ENCODE measurements around the gene SUN1. TPM values are rescaled to one million over a fixed set of nuclear protein-coding genes. Genes with fewer than 3 reads are reported as not detected.

Gene SUN1
- total RNA-seq, 1 experiment from 2014 or later: 181 TPM

GRCh38 chr7:784971-785370, 47.3 kb upstream of the SUN1 start:
- Histone ChIP-seq H3K27me3 (ENCODE audit: insufficient read depth, low read length) (no peaks in the 10 kb centered on the region), H2AFZ (ENCODE audit: low read depth, low read length, poor library complexity, severe bottlenecking) (no peak overlapping the region), H3K27ac (ENCODE audit: low read depth, low read length) (no peak overlapping the region), H3K4me3 (replicated peaks in 1 of 2; ENCODE audit: low read depth in 1 of 2, low read length in 2 of 2) (no peak overlapping the region), H3K4me2 (ENCODE audit: low read length) (no peak overlapping the region), H3K9ac (ENCODE audit: low read length) (no peak overlapping the region), H4K20me1 (ENCODE audit: insufficient read depth) (no peaks in the 10 kb centered on the region), H3K4me1 (ENCODE audit: control insufficient read depth in 1 of 2, insufficient read depth in 2 of 2, low read length in 2 of 2) (no peaks in the 10 kb centered on the region), H3K9me2 (ENCODE audit: insufficient read depth) (no peaks in the 10 kb centered on the region), H3K79me2 (ENCODE audit: insufficient read depth, low read length) (no peaks in the 10 kb centered on the region), H3K9me3 (ENCODE audit: control insufficient read depth in 1 of 2, insufficient read depth in 1 of 2, low read depth in 1 of 2, low read length in 2 of 2) (no peaks in the 10 kb centered on the region), H3K36me3 (ENCODE audit: control insufficient read depth in 1 of 2, insufficient read depth in 2 of 2, low read length in 2 of 2) (peaks cover 23 to 36% of the 10 kb centered on the region in 2 experiments)
- POLR2A ChIA-PET: no interaction called here
- no TSS peak for BruUV-seq (replicated peaks)
- ATAC-seq (no peak), DNase-seq (ENCODE audit: low read depth, low spot score) (no peak)
- RAD21 ChIA-PET (ENCODE audit: low non-redundant PET in 1 of 2, low total read pairs in 2 of 2, uncharacterized antibody in 2 of 2, unreplicated experiment in 2 of 2): no interaction called here
- CTCF ChIA-PET: no interaction called here
- intact Hi-C loops (cut with micrococcal nuclease): loop anchor here (5.0 kb wide), 1 partner anchor 463 kb away; no protein-coding TSS in a partner anchor
- TF ChIP-seq ELF1 (IDR thresholded peaks at IDR 0.05; ENCODE audit: borderline replicate concordance, low read depth) (no peak), POLR2A (IDR thresholded peaks at IDR 0.05; ENCODE audit: borderline replicate concordance, extremely low read depth, insufficient read depth, insufficient read length) (no peak), MAX (IDR thresholded peaks at IDR 0.05) (no peak)

DNA sequence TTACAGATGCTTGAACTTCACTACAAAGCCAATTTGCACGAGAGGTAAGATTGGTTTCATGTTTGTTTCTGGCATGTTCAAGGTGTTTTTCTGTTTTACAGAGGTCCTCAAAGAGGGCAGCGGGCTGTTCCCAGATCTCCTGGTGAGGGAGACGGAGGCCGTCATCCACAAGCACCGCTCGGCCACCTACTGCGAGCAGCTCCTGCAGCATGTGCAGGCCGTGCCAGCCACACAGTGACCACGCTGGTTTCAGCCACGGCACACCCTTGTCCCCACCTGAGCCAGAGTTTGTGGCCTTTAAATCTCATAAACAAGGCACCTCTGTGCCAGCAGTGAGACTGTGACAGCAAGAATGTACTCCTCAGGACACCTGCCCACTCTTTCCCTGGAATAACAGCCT, 46.9 kb upstream of the SUN1 start:
- Histone ChIP-seq H3K4me2 (ENCODE audit: low read length) (no peak overlapping the region), H3K9me3 (ENCODE audit: control insufficient read depth in 1 of 2, insufficient read depth in 1 of 2, low read depth in 1 of 2, low read length in 2 of 2) (no peaks in the 10 kb centered on the region), H3K36me3 (ENCODE audit: control insufficient read depth in 1 of 2, insufficient read depth in 2 of 2, low read length in 2 of 2) (peaks cover 22 to 36% of the 10 kb centered on the region in 2 experiments), H3K27me3 (ENCODE audit: insufficient read depth, low read length) (no peaks in the 10 kb centered on the region), H4K20me1 (ENCODE audit: insufficient read depth) (no peaks in the 10 kb centered on the region), H2AFZ (ENCODE audit: low read depth, low read length, poor library complexity, severe bottlenecking) (no peak overlapping the region), H3K4me3 (replicated peaks in 1 of 2; ENCODE audit: low read depth in 1 of 2, low read length in 2 of 2) (no peak overlapping the region), H3K4me1 (ENCODE audit: control insufficient read depth in 1 of 2, insufficient read depth in 2 of 2, low read length in 2 of 2) (no peaks in the 10 kb centered on the region), H3K27ac (ENCODE audit: low read depth, low read length) (no peak overlapping the region), H3K79me2 (ENCODE audit: insufficient read depth, low read length) (no peaks in the 10 kb centered on the region), H3K9me2 (ENCODE audit: insufficient read depth) (no peaks in the 10 kb centered on the region), H3K9ac (ENCODE audit: low read length) (no peak overlapping the region)
- intact Hi-C loops (cut with micrococcal nuclease): loop anchor here (5.0 kb wide), 1 partner anchor 463 kb away; no protein-coding TSS in a partner anchor
- ChIA-PET POLR2A (no interaction called here), RAD21 (ENCODE audit: low non-redundant PET in 1 of 2, low total read pairs in 2 of 2, uncharacterized antibody in 2 of 2, unreplicated experiment in 2 of 2) (no interaction called here), CTCF (no interaction called here)
- TF ChIP-seq YY1 (IDR thresholded peaks at IDR 0.05; ENCODE audit: extremely low read depth, insufficient replicate concordance, low read depth, low read length): no peak
- no peak for TF ChIP-seq SRF (IDR thresholded peaks at IDR 0.05; ENCODE audit: low read depth)
- TF ChIP-seq CEBPB (IDR thresholded peaks at IDR 0.05; ENCODE audit: low read depth): no peak
- TF ChIP-seq ZBTB33 (IDR thresholded peaks at IDR 0.05; ENCODE audit: extremely low read depth, insufficient replicate concordance, low read length): no peak
- no peak for TF ChIP-seq EZH2 (IDR thresholded peaks at IDR 0.05)
- TF ChIP-seq ELF1 (IDR thresholded peaks at IDR 0.05; ENCODE audit: borderline replicate concordance, low read depth): no peak
- TF ChIP-seq, protein P1, sequence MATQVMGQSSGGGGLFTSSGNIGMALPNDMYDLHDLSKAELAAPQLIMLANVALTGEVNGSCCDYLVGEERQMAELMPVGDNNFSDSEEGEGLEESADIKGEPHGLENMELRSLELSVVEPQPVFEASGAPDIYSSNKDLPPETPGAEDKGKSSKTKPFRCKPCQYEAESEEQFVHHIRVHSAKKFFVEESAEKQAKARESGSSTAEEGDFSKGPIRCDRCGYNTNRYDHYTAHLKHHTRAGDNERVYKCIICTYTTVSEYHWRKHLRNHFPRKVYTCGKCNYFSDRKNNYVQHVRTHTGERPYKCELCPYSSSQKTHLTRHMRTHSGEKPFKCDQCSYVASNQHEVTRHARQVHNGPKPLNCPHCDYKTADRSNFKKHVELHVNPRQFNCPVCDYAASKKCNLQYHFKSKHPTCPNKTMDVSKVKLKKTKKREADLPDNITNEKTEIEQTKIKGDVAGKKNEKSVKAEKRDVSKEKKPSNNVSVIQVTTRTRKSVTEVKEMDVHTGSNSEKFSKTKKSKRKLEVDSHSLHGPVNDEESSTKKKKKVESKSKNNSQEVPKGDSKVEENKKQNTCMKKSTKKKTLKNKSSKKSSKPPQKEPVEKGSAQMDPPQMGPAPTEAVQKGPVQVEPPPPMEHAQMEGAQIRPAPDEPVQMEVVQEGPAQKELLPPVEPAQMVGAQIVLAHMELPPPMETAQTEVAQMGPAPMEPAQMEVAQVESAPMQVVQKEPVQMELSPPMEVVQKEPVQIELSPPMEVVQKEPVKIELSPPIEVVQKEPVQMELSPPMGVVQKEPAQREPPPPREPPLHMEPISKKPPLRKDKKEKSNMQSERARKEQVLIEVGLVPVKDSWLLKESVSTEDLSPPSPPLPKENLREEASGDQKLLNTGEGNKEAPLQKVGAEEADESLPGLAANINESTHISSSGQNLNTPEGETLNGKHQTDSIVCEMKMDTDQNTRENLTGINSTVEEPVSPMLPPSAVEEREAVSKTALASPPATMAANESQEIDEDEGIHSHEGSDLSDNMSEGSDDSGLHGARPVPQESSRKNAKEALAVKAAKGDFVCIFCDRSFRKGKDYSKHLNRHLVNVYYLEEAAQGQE (IDR thresholded peaks at IDR 0.05; ENCODE audit: low read depth): no peak
- no peak for TF ChIP-seq EGR1 (IDR thresholded peaks at IDR 0.05; ENCODE audit: low read depth)
- TF ChIP-seq TCF7L2 (IDR thresholded peaks at IDR 0.05; ENCODE audit: borderline replicate concordance, extremely low read depth, insufficient read depth, insufficient read length): no peak
- no peak for TF ChIP-seq CBX3 (IDR thresholded peaks at IDR 0.05; ENCODE audit: low read depth)
- no peak for TF ChIP-seq SIN3A (IDR thresholded peaks at IDR 0.05; ENCODE audit: low read depth)
- BruUV-seq (replicated peaks): no TSS peak
- ATAC-seq (no peak), DNase-seq (ENCODE audit: low read depth, low spot score) (no peak)
